ENCODE measurements around the gene RCAN2.
"Not testable (repeated sequence)": the region's sequence is repeated elsewhere in the genome, so short reads cannot be mapped to it uniquely, and the experiment has no call there.

Gene RCAN2

DNA sequence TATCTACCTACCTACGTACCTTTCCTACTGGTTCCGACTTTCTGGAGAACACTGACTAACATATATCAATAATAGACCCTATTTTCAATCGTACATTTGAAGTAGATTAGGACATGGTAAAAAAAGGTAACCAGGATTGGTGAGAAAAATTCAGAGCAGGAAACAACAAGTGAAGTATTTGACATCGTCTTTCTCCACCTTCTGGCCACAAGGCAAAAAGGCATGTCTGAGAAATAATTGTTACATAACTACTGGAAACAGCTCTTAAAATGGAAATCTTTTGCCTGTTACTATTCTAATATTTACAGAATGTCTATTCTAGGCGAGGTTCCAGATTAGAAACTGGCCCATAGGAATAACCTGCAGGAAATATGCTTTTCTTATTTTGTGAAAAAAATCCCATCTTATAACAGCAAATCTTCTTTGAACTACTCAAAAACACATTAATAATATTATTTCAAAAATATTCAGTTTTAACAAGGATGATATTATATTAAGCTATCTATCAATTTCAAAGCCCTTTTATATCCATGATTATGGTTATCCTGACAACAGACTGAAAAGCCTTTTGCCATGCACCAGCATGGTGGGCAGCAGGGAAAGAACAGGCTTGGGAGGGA lies 80.8 kb downstream of the RCAN2 start:
- DNase-seq, result peak; percentile 17 to 31 (median 29)
- ATAC-seq (replicated peaks), result peak; percentile 39
- Mint-ChIP-seq H3K4me1 (ENCODE audit: low read depth in 2 of 2) (no peaks in the 10 kb centered on the region), H3K9me3 (no peaks in the 10 kb centered on the region), H3K36me3 (ENCODE audit: insufficient read depth) (no peaks in the 10 kb centered on the region), H3K27me3 (no peaks in the 10 kb centered on the region), H3K27ac (no peak overlapping the region), H3K4me3 (no peak overlapping the region)

GRCh38 chr6:46407776-46408530 lies 83.3 kb downstream of the RCAN2 start:
- ATAC-seq (replicated peaks), result no peak

GRCh38 chr6:46407246-46407645 lies 84.0 kb downstream of the RCAN2 start:
- DNase-seq (no peak), ATAC-seq (replicated peaks) (no peak)
- Mint-ChIP-seq H3K27ac (no peak overlapping the region), H3K36me3 (ENCODE audit: insufficient read depth) (no peaks in the 10 kb centered on the region), H3K4me3 (no peak overlapping the region), H3K9me3 (no peaks in the 10 kb centered on the region), H3K4me1 (ENCODE audit: low read depth in 2 of 2) (no peaks in the 10 kb centered on the region), H3K27me3 (peaks cover 0 to 6% of the 10 kb centered on the region in 2 donors)

More at GRCh38 chr6:46407776-46408530, 83.3 kb downstream of the RCAN2 start:
- Mint-ChIP-seq H3K4me1 (ENCODE audit: low read depth in 2 of 2) (no peaks in the 10 kb centered on the region), H3K36me3 (ENCODE audit: insufficient read depth) (no peaks in the 10 kb centered on the region), H3K4me3 (no peak overlapping the region), H3K27me3 (no peaks in the 10 kb centered on the region), H3K27ac (no peak overlapping the region), H3K9me3 (no peaks in the 10 kb centered on the region)
- no peak for DNase-seq

DNA sequence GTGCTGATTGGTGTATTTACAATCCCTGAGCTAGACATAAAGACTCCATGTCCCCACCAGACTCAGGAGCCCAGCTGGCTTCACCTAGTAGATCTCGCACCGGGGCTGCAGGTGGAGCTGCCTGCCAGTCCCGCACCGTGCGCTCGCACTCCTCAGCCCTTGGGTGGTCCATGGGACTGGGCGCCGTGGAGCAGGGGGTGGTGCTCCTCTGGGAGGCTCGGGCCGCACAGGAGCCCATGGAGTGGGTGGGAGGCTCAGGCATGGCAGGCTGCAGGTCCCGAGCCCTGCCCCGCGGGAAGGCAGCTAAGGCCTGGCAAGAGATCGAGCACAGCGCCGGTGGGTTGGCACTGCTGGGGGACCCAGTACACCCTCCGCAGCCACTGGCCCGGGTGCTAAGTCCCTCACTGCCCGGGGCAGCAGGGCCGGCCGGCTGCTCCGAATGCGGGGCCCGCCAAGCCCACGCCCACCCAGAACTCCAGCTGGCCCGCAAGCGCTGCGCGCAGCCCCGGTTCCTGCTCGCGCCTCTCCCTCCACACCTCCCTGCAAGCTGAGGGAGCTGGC lies 85.5 kb downstream of the RCAN2 start:
- not testable (repeated sequence) for H3K4me1 Mint-ChIP-seq (ENCODE audit: low read depth in 2 of 2); H3K9me3 Mint-ChIP-seq; DNase-seq; H3K4me3 Mint-ChIP-seq; H3K36me3 Mint-ChIP-seq (ENCODE audit: insufficient read depth); ATAC-seq (replicated peaks); H3K27me3 Mint-ChIP-seq; H3K27ac Mint-ChIP-seq

GRCh38 chr6:46400898-46401297 lies 90.4 kb downstream of the RCAN2 start:
- peaks cover 11 to 20% of the 10 kb centered on the region in 2 donors for H3K27me3 Mint-ChIP-seq
- no peak overlapping the region for H3K4me3 Mint-ChIP-seq
- DNase-seq (no peak), ATAC-seq (replicated peaks) (no peak)
- H3K36me3 Mint-ChIP-seq (ENCODE audit: insufficient read depth), result no peaks in the 10 kb centered on the region
- no peak overlapping the region for H3K27ac Mint-ChIP-seq
- no peaks in the 10 kb centered on the region for H3K4me1 Mint-ChIP-seq (ENCODE audit: low read depth in 2 of 2)
- no peaks in the 10 kb centered on the region for H3K9me3 Mint-ChIP-seq

- Mint-ChIP-seq H3K36me3 (ENCODE audit: insufficient read depth) (no peaks in the 10 kb centered on the region), H3K27ac (no peak overlapping the region), H3K27me3 (peaks cover 11 to 14% of the 10 kb centered on the region in 2 donors), H3K4me3 (no peak overlapping the region), H3K4me1 (ENCODE audit: low read depth in 2 of 2) (no peaks in the 10 kb centered on the region), H3K9me3 (no peaks in the 10 kb centered on the region)
- ATAC-seq (replicated peaks) (no peak), DNase-seq (no peak)
These were observed 95.7 kb downstream of the RCAN2 start for GRCh38 chr6:46395530-46395929.

GRCh38 chr6:46393940-46394337 lies 97.3 kb downstream of the RCAN2 start:
- Mint-ChIP-seq H3K4me3 (no peak overlapping the region), H3K27me3 (no peaks in the 10 kb centered on the region), H3K4me1 (ENCODE audit: low read depth in 2 of 2) (no peaks in the 10 kb centered on the region), H3K9me3 (no peaks in the 10 kb centered on the region), H3K27ac (no peak overlapping the region), H3K36me3 (ENCODE audit: insufficient read depth) (no peaks in the 10 kb centered on the region)
- DNase-seq (no peak), ATAC-seq (replicated peaks) (no peak)

GRCh38 chr6:46393161-46393939 lies 97.9 kb downstream of the RCAN2 start:
- no peaks in the 10 kb centered on the region for H3K27me3 Mint-ChIP-seq
- DNase-seq, result no peak

GRCh38 chr6:46392294-46392693 lies 99.0 kb downstream of the RCAN2 start:
- H3K36me3 Mint-ChIP-seq (ENCODE audit: insufficient read depth), result no peaks in the 10 kb centered on the region
- H3K4me1 Mint-ChIP-seq (ENCODE audit: low read depth in 2 of 2), result no peaks in the 10 kb centered on the region
- no peaks in the 10 kb centered on the region for H3K9me3 Mint-ChIP-seq
- ATAC-seq (replicated peaks) (no peak), DNase-seq (no peak)
- no peak overlapping the region for H3K27ac Mint-ChIP-seq
- no peak overlapping the region for H3K4me3 Mint-ChIP-seq
- H3K27me3 Mint-ChIP-seq, result no peaks in the 10 kb centered on the region

More at GRCh38 chr6:46393161-46393939, 97.9 kb downstream of the RCAN2 start:
- ATAC-seq (replicated peaks), result no peak
- H3K4me1 Mint-ChIP-seq (ENCODE audit: low read depth in 2 of 2), result no peaks in the 10 kb centered on the region
- no peaks in the 10 kb centered on the region for H3K36me3 Mint-ChIP-seq (ENCODE audit: insufficient read depth)
- H3K9me3 Mint-ChIP-seq, result no peaks in the 10 kb centered on the region
- no peak overlapping the region for H3K4me3 Mint-ChIP-seq
- H3K27ac Mint-ChIP-seq, result no peak overlapping the region

DNA sequence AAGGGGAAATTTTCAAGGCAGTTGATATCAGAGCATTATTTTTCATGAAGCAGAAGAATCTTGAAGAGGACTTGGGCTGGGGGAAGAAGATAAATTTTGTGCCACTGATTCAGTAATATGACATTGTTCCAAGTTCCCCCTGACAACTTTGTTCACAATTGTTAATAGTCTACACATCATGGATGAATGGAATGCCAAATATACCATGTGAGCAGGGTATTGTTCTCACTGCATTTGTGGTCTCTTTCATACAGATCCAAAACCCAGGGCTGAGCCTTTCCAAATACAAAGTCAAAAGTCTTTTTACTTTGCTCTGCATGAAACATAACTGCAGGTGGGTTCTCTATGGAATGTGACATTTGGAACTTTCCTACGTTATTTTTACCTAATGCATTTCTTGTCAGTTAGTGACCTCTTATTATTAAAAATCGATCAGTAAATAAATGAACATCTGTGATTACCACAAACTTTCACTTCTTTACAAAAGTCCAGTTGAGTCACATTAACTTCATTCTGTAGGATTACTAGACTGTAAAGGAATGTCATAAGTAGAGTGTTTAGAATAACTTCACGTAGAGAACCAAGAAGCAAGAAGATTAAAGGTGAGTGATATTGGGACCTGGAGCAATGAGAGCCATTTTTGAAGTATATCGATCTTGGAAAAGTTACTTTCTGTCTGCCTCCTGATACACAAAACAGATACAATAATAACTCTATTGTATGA lies 100.9 kb downstream of the RCAN2 start:
- Mint-ChIP-seq H3K9me3 (no peaks in the 10 kb centered on the region), H3K27me3 (peaks cover under 1 to 2% of the 10 kb centered on the region in 2 donors), H3K4me1 (ENCODE audit: low read depth in 2 of 2) (no peaks in the 10 kb centered on the region), H3K36me3 (ENCODE audit: insufficient read depth) (no peaks in the 10 kb centered on the region), H3K27ac (no peak overlapping the region), H3K4me3 (no peak overlapping the region)
- DNase-seq (no peak), ATAC-seq (replicated peaks) (no peak)

DNA sequence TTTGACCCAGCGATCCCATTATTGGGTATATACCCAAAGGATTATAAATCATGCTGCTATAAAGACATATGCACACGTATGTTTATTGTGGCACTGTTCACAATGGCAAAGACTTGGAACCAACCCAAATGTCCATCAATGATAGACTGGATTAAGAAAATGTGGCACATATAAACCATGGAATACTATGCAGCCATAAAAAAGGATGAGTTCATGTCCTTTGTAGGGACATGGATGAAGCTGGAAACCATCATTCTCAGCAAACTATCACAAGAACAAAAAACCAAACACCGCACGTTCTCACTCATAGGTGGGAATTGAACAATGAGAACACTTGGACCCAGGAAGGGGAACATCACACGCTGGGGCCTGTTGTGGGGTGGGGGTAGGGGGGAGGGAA lies 103.5 kb downstream of the RCAN2 start:
- not testable (repeated sequence) for ATAC-seq (replicated peaks); H3K4me1 Mint-ChIP-seq (ENCODE audit: low read depth in 2 of 2); H3K27ac Mint-ChIP-seq; DNase-seq; H3K4me3 Mint-ChIP-seq; H3K9me3 Mint-ChIP-seq; H3K36me3 Mint-ChIP-seq (ENCODE audit: insufficient read depth)
- peaks cover 20 to 21% of the 10 kb centered on the region in 2 donors for H3K27me3 Mint-ChIP-seq

DNA sequence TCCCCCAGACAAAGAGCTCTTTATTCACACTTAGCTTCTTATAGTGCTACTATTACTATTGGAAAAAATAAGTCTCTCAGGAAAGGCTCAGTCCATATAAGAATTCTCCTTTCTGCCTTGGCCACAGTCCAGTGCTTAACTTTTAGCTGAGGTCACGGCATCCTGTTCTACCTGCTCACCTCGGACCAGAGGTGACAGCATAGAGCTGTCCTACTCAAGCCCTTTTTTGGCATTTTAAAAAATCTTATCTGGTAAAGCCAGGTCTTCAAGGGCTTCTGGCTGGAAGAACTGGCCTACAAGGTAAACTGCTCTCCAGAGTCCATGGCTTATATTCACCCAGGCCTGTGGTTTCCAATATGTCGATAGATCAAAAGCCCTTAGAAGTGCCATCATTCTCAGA lies 109.7 kb downstream of the RCAN2 start:
- no peak for DNase-seq
- Mint-ChIP-seq H3K4me3 (no peak overlapping the region), H3K36me3 (ENCODE audit: insufficient read depth) (no peaks in the 10 kb centered on the region), H3K4me1 (ENCODE audit: low read depth in 2 of 2) (peaks cover 0 to under 1% of the 10 kb centered on the region in 2 donors), H3K27ac (no peak overlapping the region), H3K9me3 (no peaks in the 10 kb centered on the region), H3K27me3 (peaks cover 23 to 33% of the 10 kb centered on the region in 2 donors)
- no peak for ATAC-seq (replicated peaks)

- Mint-ChIP-seq H3K27me3 (peaks cover 23 to 33% of the 10 kb centered on the region in 2 donors), H3K9me3 (no peaks in the 10 kb centered on the region), H3K4me3 (no peak overlapping the region), H3K36me3 (ENCODE audit: insufficient read depth) (no peaks in the 10 kb centered on the region), H3K4me1 (ENCODE audit: low read depth in 2 of 2) (peaks cover 0 to 6% of the 10 kb centered on the region in 2 donors), H3K27ac (no peak overlapping the region)
- ATAC-seq (replicated peaks) (no peak), DNase-seq (no peak)
These were observed 110.2 kb downstream of the RCAN2 start for GRCh38 chr6:46381057-46381456.

Measured in effector memory CD8-positive, alpha-beta T cell (primary cell).